Fibroblast of lung (primary cell): ENCODE measurements around the gene COL5A2. TPM values are rescaled to one million over a fixed set of nuclear protein-coding genes. Genes with fewer than 3 reads are reported as not detected.

Experiments
- DNase-seq, 2 donors: peaks; one replicate each; pipeline versions ENCODE4 v3.0.0 to v3.0.0-alpha.2; 2010; ENCODE audit warnings: low read depth in 2 of 2
- H2AFZ ChIP-seq: 2 replicates; pipeline ENCODE4 v1.5.1; 2012; ENCODE audit warnings: low read length, control low read depth, inconsistent platforms
- H3K27ac ChIP-seq: 2 replicates; pipeline ENCODE4 v1.5.1; 2011; ENCODE audit warnings: low read length, control low read depth; ENCODE audit not compliant: insufficient read depth
- H3K27me3 ChIP-seq: 2 replicates; pipeline ENCODE4 v1.5.1; 2011; ENCODE audit warnings: mild to moderate bottlenecking, low read length; ENCODE audit not compliant: control insufficient read depth, insufficient read depth
- H3K36me3 ChIP-seq: 2 replicates; pipeline ENCODE4 v1.5.1; 2011; ENCODE audit warnings: low read length; ENCODE audit not compliant: control insufficient read depth, insufficient read depth
- H3K4me1 ChIP-seq: 2 replicates; pipeline ENCODE4 v1.5.1; 2011; ENCODE audit warnings: low read length; ENCODE audit not compliant: control insufficient read depth, insufficient read depth; ENCODE audit errors: extremely low read depth
- H3K4me2 ChIP-seq: 2 replicates; pipeline ENCODE4 v1.5.1; 2011; ENCODE audit warnings: low read length, control low read depth; ENCODE audit not compliant: insufficient read depth; ENCODE audit errors: extremely low read depth
- H3K4me3 ChIP-seq, 4 experiments: fragments of 200-600 bp in 1 of 4; sonication (generic) in 1 of 4; replicated peaks in 1 of 4; 2 replicates each; pipeline ENCODE4 v1.5.1; 2011 to 2016; ENCODE audit warnings: low read length in 4 of 4, low read depth in 3 of 4, mild to moderate bottlenecking in 3 of 4, control low read depth in 2 of 4, inconsistent platforms in 1 of 4, mixed read lengths in 1 of 4; ENCODE audit not compliant: insufficient read depth in 1 of 4; ENCODE audit errors: control extremely low read depth in 1 of 4
- H3K79me2 ChIP-seq: 2 replicates; pipeline ENCODE4 v1.5.1; 2012; ENCODE audit warnings: mild to moderate bottlenecking, low read length, inconsistent platforms; ENCODE audit not compliant: control insufficient read depth, insufficient read depth
- H3K9ac ChIP-seq: 2 replicates; pipeline ENCODE4 v1.5.1; 2011; ENCODE audit warnings: mild to moderate bottlenecking, low read length, control low read depth; ENCODE audit not compliant: insufficient read depth
- H3K9me3 ChIP-seq: 2 replicates; pipeline ENCODE4 v1.5.1; 2012; ENCODE audit warnings: low read depth, low read length; ENCODE audit not compliant: control insufficient read depth, insufficient read depth
- H4K20me1 ChIP-seq: 2 replicates; pipeline ENCODE4 v1.5.1; 2011; ENCODE audit warnings: low read length; ENCODE audit not compliant: control insufficient read depth, insufficient read depth; ENCODE audit errors: extremely low read depth
- EZH2 ChIP-seq: IDR thresholded peaks from 2 replicates; pipeline ENCODE4 v1.5.1; 2012; ENCODE audit warnings: low read length, control low read depth, mild to moderate bottlenecking; ENCODE audit errors: missing control alignments
- polyA plus RNA-seq, 2 donors: library from polyadenylated mRNA; depleted of rRNA in 1 of 2; stranded (reverse) in 1 of 2; unstranded in 1 of 2; fragments of >200 nt; gene quantifications; 2 replicates each; pipeline ENCODE4 v1.2.1, GENCODE V29; 2011 to 2012; ENCODE audit warnings: missing spikeins in 1 of 2
- total RNA-seq: library from RNA; depleted of rRNA; stranded (reverse); fragments of >200 nt; gene quantifications from 2 replicates; pipeline ENCODE4 v1.2.1, GENCODE V29; 2014
- TF ChIP-seq, protein P1 (sequence below), 2 donors: IDR thresholded peaks in 1 of 2; conservative IDR thresholded peaks in 1 of 2; 1 replicate in 1 of 2; 2 replicates in 1 of 2; pipeline ENCODE4 v1.5.1; 2011 to 2012; ENCODE audit warnings: low read length in 2 of 2, control low read depth in 1 of 2, inconsistent platforms in 1 of 2, low read depth in 1 of 2, mild to moderate bottlenecking in 1 of 2

Gene COL5A2
- total and polyA plus RNA-seq, 2 donors (not counting 1 experiment from before 2014, with no cell fraction given), result 253 to 353 TPM

DNA sequence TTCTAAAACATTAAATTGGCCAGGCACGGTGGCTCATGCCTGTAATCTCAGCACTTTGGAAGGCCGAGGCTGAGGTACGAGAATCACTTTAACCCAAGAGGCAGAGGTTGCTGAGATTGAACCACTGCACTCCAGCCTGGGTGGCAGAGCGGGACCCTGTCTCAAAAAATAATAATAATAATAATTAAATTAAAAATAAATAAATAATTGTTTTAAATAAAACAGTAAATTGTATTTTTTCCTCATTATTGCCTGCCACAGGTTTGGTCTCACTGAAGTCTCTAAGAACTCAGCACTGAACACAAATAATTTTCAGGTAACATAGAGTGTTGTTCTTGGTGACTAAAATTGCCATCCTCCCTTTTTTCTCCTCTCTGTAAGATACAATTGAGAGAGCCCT, 19.8 kb downstream of the COL5A2 start:
- DNase-seq, result no peak
- TF ChIP-seq, protein P1, sequence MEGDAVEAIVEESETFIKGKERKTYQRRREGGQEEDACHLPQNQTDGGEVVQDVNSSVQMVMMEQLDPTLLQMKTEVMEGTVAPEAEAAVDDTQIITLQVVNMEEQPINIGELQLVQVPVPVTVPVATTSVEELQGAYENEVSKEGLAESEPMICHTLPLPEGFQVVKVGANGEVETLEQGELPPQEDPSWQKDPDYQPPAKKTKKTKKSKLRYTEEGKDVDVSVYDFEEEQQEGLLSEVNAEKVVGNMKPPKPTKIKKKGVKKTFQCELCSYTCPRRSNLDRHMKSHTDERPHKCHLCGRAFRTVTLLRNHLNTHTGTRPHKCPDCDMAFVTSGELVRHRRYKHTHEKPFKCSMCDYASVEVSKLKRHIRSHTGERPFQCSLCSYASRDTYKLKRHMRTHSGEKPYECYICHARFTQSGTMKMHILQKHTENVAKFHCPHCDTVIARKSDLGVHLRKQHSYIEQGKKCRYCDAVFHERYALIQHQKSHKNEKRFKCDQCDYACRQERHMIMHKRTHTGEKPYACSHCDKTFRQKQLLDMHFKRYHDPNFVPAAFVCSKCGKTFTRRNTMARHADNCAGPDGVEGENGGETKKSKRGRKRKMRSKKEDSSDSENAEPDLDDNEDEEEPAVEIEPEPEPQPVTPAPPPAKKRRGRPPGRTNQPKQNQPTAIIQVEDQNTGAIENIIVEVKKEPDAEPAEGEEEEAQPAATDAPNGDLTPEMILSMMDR (conservative IDR thresholded peaks at IDR 0.05 in 1 of 2, IDR thresholded peaks at IDR 0.05 in 1 of 2; ENCODE audit: low read depth in 1 of 2, low read length in 2 of 2), result no peak
- TF ChIP-seq EZH2, result no peak
- Histone ChIP-seq H3K36me3 (no peaks in the 10 kb centered on the region), H3K79me2 (peaks cover 84% of the 10 kb centered on the region), H3K27me3 (no peaks in the 10 kb centered on the region), H3K27ac (no peak overlapping the region), H4K20me1 (peaks cover 2% of the 10 kb centered on the region), H3K4me2 (no peak overlapping the region), H3K9me3 (no peaks in the 10 kb centered on the region), H3K4me1 (peaks cover 5% of the 10 kb centered on the region), H3K4me3 (no peak overlapping the region), H3K9ac (no peak overlapping the region), H2AFZ (no peak overlapping the region)

GRCh38 chr2:189159273-189159672, 20.3 kb downstream of the COL5A2 start:
- Histone ChIP-seq H3K79me2 (peaks cover 86% of the 10 kb centered on the region), H3K4me2 (peak overlapping the region; percentile 15)
- TF ChIP-seq, protein P1 (conservative IDR thresholded peaks at IDR 0.05 in 1 of 2, IDR thresholded peaks at IDR 0.05 in 1 of 2; ENCODE audit: low read depth in 1 of 2, low read length in 2 of 2), result no peak
- TF ChIP-seq EZH2, result no peak

DNA sequence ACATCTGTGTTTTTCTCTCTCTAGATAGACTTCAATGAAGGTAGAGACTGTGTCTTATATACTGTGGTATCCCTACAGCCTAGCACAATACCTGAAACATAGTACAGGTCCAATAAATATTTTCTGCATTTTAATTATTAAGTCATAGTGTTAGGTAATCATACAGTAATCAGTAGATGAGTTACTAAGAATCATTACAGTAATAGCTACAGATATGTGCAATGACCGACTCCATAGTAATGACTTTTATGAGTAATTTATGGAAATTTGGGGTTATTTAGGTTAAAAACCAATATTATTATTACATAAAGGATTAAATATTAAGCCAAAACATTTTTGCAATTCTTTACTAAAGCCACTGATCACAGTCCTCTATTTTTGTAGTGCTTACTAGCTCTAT, 21.6 kb downstream of the COL5A2 start:
- H3K9ac ChIP-seq, result no peak overlapping the region
- H3K27me3 ChIP-seq, result no peaks in the 10 kb centered on the region
- no peak overlapping the region for H3K4me3 ChIP-seq
- no peaks in the 10 kb centered on the region for H3K36me3 ChIP-seq
- H3K4me2 ChIP-seq, result no peak overlapping the region
- H3K79me2 ChIP-seq, result peaks cover 89% of the 10 kb centered on the region
- H4K20me1 ChIP-seq, result peaks cover 2% of the 10 kb centered on the region
- no peak overlapping the region for H3K27ac ChIP-seq
- DNase-seq, result no peak
- H3K9me3 ChIP-seq, result no peaks in the 10 kb centered on the region
- peaks cover 4% of the 10 kb centered on the region for H3K4me1 ChIP-seq
- no peak for TF ChIP-seq EZH2
- TF ChIP-seq, protein P1 (conservative IDR thresholded peaks at IDR 0.05 in 1 of 2, IDR thresholded peaks at IDR 0.05 in 1 of 2; ENCODE audit: low read depth in 1 of 2, low read length in 2 of 2), result no peak
- no peak overlapping the region for H2AFZ ChIP-seq

More at GRCh38 chr2:189159273-189159672, 20.3 kb downstream of the COL5A2 start:
- H3K36me3 ChIP-seq, result no peaks in the 10 kb centered on the region
- no peak for DNase-seq
- peaks cover 2% of the 10 kb centered on the region for H4K20me1 ChIP-seq
- no peak overlapping the region for H2AFZ ChIP-seq
- no peak overlapping the region for H3K4me3 ChIP-seq
- H3K4me1 ChIP-seq, result peaks cover 6% of the 10 kb centered on the region
- H3K9me3 ChIP-seq, result no peaks in the 10 kb centered on the region
- H3K9ac ChIP-seq, result no peak overlapping the region
- H3K27me3 ChIP-seq, result no peaks in the 10 kb centered on the region
- H3K27ac ChIP-seq, result no peak overlapping the region
